Fibroblast of lung (primary cell): ENCODE results near the gene CGNL1.

ENCODE experiments used
- EZH2 ChIP-seq: IDR thresholded peaks from 2 replicates; pipeline ENCODE4 v1.5.1; 2012; ENCODE audit warnings: low read length, control low read depth, mild to moderate bottlenecking; ENCODE audit errors: missing control alignments
- TF ChIP-seq, protein P1 (sequence below), 2 donors: IDR thresholded peaks in 1 of 2; conservative IDR thresholded peaks in 1 of 2; 1 replicate in 1 of 2; 2 replicates in 1 of 2; pipeline ENCODE4 v1.5.1; 2011 to 2012; ENCODE audit warnings: low read length in 2 of 2, control low read depth in 1 of 2, inconsistent platforms in 1 of 2, low read depth in 1 of 2, mild to moderate bottlenecking in 1 of 2

DNA sequence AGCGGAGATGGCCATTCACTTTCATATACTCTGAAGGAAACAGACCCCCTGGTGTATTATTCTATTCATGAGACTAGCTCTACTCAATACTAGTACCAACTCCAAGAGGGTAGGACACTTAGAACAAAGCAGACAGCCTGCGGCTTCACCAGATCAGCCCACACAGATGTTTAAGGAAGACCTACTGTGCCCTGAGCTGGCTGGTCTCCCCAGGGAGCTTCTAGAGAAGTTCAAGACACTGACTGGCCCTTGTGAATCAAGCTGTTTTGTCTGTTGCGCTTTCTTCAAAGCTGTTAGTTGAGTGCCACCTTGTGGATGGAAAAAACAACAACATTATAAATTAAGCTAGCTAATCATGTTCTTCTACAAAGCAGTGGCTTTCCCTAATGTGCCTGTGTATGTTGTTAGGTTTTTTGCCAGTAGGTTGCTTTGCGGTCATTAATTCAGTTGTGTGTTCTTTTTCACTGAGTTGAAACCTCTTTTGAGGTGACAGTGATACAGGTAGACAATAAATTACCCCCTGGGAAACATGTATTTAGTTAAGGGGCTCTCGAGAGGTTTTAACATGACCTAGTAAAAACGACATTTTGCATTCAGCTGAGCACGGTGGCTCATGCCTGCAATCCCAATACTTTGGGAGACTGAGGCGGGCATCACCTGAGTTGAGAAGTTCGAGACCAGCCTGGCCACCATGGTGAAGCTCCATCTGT is 151.2 kb downstream of the CGNL1 start:
- TF ChIP-seq, protein P1, sequence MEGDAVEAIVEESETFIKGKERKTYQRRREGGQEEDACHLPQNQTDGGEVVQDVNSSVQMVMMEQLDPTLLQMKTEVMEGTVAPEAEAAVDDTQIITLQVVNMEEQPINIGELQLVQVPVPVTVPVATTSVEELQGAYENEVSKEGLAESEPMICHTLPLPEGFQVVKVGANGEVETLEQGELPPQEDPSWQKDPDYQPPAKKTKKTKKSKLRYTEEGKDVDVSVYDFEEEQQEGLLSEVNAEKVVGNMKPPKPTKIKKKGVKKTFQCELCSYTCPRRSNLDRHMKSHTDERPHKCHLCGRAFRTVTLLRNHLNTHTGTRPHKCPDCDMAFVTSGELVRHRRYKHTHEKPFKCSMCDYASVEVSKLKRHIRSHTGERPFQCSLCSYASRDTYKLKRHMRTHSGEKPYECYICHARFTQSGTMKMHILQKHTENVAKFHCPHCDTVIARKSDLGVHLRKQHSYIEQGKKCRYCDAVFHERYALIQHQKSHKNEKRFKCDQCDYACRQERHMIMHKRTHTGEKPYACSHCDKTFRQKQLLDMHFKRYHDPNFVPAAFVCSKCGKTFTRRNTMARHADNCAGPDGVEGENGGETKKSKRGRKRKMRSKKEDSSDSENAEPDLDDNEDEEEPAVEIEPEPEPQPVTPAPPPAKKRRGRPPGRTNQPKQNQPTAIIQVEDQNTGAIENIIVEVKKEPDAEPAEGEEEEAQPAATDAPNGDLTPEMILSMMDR (conservative IDR thresholded peaks at IDR 0.05 in 1 of 2, IDR thresholded peaks at IDR 0.05 in 1 of 2; ENCODE audit: low read depth in 1 of 2, low read length in 2 of 2) = peak; percentile 53 to 61
- no peak for TF ChIP-seq EZH2
